HG03103 (cell line): ENCODE results near the gene MALT1.

Experiments used
- ATAC-seq: cut with Tn5 transposase; IDR thresholded peaks from one replicate; pipeline ENCODE4 v1.9.1; 2021; ENCODE audit warnings: low read depth; ENCODE audit not compliant: unreplicated experiment

MALT1 gene

DNA sequence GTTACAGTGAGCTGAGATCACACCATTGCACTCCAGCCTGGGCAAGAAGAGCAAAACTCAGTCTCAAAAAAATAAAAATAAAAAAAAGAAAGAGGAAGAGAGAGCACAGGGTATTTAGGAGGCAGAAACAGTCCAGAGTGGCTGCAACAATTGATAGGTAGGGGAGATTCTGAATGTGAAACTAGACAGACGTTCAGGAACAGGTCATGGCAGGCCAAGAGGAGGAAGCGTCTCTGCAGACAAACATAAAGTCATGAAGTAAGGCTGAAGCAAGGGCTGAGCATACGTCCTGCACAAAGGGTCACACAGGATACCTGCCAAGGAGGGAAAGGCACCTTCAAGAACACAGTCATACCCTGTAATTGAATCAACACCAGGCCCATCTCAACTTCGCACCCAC, 129.3 kb downstream of the MALT1 start:
- ATAC-seq, result peak; percentile 93

DNA sequence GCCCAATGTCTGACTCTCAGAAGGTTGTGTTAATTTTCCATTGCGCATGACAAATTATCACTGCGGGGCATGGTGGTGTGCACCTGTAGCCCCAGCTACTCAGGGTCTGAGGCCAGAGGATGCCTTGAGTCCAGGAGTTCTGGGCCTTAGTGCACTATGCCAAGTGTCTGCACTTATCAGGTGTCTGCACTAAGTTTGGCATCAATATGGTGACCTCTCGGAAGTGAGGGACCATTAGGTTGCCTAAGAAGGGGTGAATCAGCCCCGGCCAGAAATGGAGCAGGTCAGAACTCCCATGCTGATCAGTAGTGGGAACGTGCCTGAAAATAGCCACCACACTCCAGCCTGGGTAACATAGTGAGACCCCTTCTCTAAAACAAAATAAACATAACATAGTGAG, 131.7 kb downstream of the MALT1 start:
- no peak for ATAC-seq

DNA sequence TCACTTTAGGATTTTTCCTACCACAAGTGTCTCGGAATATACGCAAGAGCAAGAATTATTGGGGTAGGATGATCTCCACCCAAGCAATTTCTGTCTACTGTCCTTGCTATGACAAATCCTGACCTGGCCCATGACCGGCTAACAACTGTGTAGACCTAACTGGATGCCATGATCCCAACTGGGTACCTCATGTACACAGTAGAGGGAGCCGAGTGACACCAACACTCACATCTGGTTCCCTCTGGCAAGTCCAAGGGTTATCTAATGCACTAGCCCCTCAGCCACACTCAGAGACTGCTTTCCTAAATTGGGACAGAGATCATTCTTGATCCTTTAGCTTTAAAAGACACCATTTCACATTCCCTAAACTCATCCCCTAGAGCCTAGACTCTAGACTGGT, 132.7 kb downstream of the MALT1 start:
- no peak for ATAC-seq
